ENCODE results near the gene TTC27.

GRCh38 chr2:32865399-32866068 lies 237.7 kb downstream of the TTC27 start:
- no peak for TF ChIP-seq CTCF (conservative IDR thresholded peaks at IDR 0.05)
- no peak for TF ChIP-seq ZFX (IDR thresholded peaks at IDR 0.05)
